Cardiac fibroblast (primary cell): Measurements from ENCODE around the gene DCP1B.

Experiments used
- DNase-seq, 2 donors: peaks; one replicate each; pipeline versions ENCODE4 v3.0.0 to v3.0.0-alpha.2; 2010; ENCODE audit warnings: low read depth in 2 of 2
- H3K4me3 ChIP-seq, 2 donors: replicated peaks in 1 of 2; 1 replicate in 1 of 2; 2 replicates in 1 of 2; pipeline ENCODE4 v1.5.1; 2011; ENCODE audit warnings: low read depth in 2 of 2, low read length in 2 of 2, mild to moderate bottlenecking in 2 of 2, moderate library complexity in 1 of 2
- CTCF ChIP-seq: IDR thresholded peaks from one replicate; pipeline ENCODE4 v1.5.1; 2011; ENCODE audit warnings: low read depth, mild to moderate bottlenecking, low read length, inconsistent platforms

Gene DCP1B

GRCh38 chr12:1927751-1928351 is 76.4 kb downstream of the DCP1B start:
- no peak overlapping the region for H3K4me3 ChIP-seq
- TF ChIP-seq CTCF = no peak
- peak in 1 of 2 donors; percentile 94 for DNase-seq

GRCh38 chr12:1927051-1927680 is 77.1 kb downstream of the DCP1B start:
- no peak overlapping the region for H3K4me3 ChIP-seq
- no peak for DNase-seq
- TF ChIP-seq CTCF = no peak

- H3K4me3 ChIP-seq = no peak overlapping the region
- DNase-seq = no peak
- TF ChIP-seq CTCF = no peak
These were observed 78.0 kb downstream of the DCP1B start for GRCh38 chr12:1926251-1926657.

- H3K4me3 ChIP-seq = no peak overlapping the region
- no peak for TF ChIP-seq CTCF
- no peak for DNase-seq
These were observed 78.6 kb downstream of the DCP1B start for GRCh38 chr12:1925684-1926006.

- no peak for DNase-seq
- no peak for TF ChIP-seq CTCF
- no peak overlapping the region for H3K4me3 ChIP-seq
These were observed 79.1 kb downstream of the DCP1B start for GRCh38 chr12:1924996-1925683.

GRCh38 chr12:1922985-1923384 is 81.3 kb downstream of the DCP1B start:
- no peak for TF ChIP-seq CTCF

More at GRCh38 chr12:1922985-1923384, 81.3 kb downstream of the DCP1B start:
- no peak overlapping the region for H3K4me3 ChIP-seq
- no peak for DNase-seq
